Lung (tissue), 12 donors: Measurements from ENCODE around the gene BRAP. TPM values are rescaled to one million over a fixed set of nuclear protein-coding genes. Genes with fewer than 3 reads are reported as not detected.

Experiments
- ATAC-seq: fragments of 200-7000 bp; cut with Tn5 transposase; one replicate; pipeline ENCODE4 v1.9.1; 2020; ENCODE audit warnings: moderate number of reproducible peaks; ENCODE audit not compliant: insufficient read depth, low FRiP score
- DNase-seq, 3 donors: peaks; one replicate each; pipeline ENCODE4 v3.0.0-alpha.2; 2013 to 2017
- H3K27ac ChIP-seq, 2 donors: one replicate each; pipeline ENCODE4 v1.5.1; 2013; ENCODE audit warnings: mild to moderate bottlenecking in 2 of 2, moderate library complexity in 2 of 2, control low read depth in 1 of 2, inconsistent platforms in 1 of 2, low read depth in 1 of 2, low read length in 1 of 2
- H3K27me3 ChIP-seq, 3 donors: one replicate each; pipeline ENCODE4 v1.5.1; 2013; ENCODE audit warnings: low read length in 2 of 3; ENCODE audit not compliant: control insufficient read depth in 3 of 3, insufficient read depth in 3 of 3
- H3K36me3 ChIP-seq, 4 donors: one replicate each; pipeline ENCODE4 v1.5.1; 2013; ENCODE audit warnings: low read length in 4 of 4, mild to moderate bottlenecking in 1 of 4, moderate library complexity in 1 of 4; ENCODE audit not compliant: control insufficient read depth in 4 of 4, insufficient read depth in 4 of 4
- H3K4me1 ChIP-seq, 5 donors: one replicate each; pipeline ENCODE4 v1.5.1; 2013; ENCODE audit warnings: low read length in 5 of 5, mild to moderate bottlenecking in 2 of 5, moderate library complexity in 1 of 5; ENCODE audit not compliant: control insufficient read depth in 5 of 5, insufficient read depth in 5 of 5
- H3K4me3 ChIP-seq: one replicate; pipeline ENCODE4 v1.5.1; 2013; ENCODE audit warnings: mild to moderate bottlenecking, control low read depth, moderate library complexity
- H3K9ac ChIP-seq, 2 donors: one replicate each; pipeline ENCODE4 v1.5.1; 2013; ENCODE audit warnings: low read length in 2 of 2, control low read depth in 1 of 2; ENCODE audit not compliant: insufficient read depth in 1 of 2
- H3K9me3 ChIP-seq, 4 donors: one replicate each; pipeline ENCODE4 v1.5.1; 2013; ENCODE audit warnings: low read length in 3 of 4, mild to moderate bottlenecking in 1 of 4, moderate library complexity in 1 of 4; ENCODE audit not compliant: control insufficient read depth in 4 of 4, insufficient read depth in 3 of 4
- CTCF ChIP-seq: IDR thresholded peaks from 2 replicates; pipeline ENCODE4 v1.5.1; 2012; ENCODE audit warnings: mild to moderate bottlenecking; ENCODE audit errors: control extremely low read depth, extremely low read depth
- WGBS, 2 donors: extraction: QIAGEN DNeasy Blood & Tissue Kit; methylation state at CpG; one replicate each; pipeline ENCODE4 v1.1.7; 2013; 5-methylcytosine and 5-hydroxymethylcytosine counted together
- polyA plus RNA-seq, 2 donors: library from polyadenylated mRNA; stranded (reverse); fragments of 200-250 nt; gene quantifications; one replicate each; pipeline ENCODE4 v1.2.1, GENCODE V29; 2013
- total RNA-seq, 2 donors: library from RNA; depleted of rRNA in 1 of 2; stranded (reverse); fragments of >200 nt in 1 of 2; gene quantifications; one replicate each; pipeline ENCODE4 v1.2.1, GENCODE V29; 2014 to 2021
- donor health status: control.
- donor health status: control.
- donor health status: Bipolar disorder and iron deficiency.
- donor health status: healthy.
- donor health status: DM: yes; HTN: yes; CAD: no.

Gene BRAP
- total and polyA plus RNA-seq, 4 donors = 9.1 to 16.5 (median 12.2) TPM

GRCh38 chr12:111635524-111635923 lies 50.2 kb downstream of the BRAP start:
- ATAC-seq (no peak), DNase-seq (peak in 1 of 3 donors; percentile 9)
- Histone ChIP-seq H3K9me3 (no peaks in the 10 kb centered on the region), H3K36me3 (peaks cover 0 to 1% (median 0%) of the 10 kb centered on the region in 4 donors), H3K27me3 (no peaks in the 10 kb centered on the region), H3K27ac (peak overlapping the region in 1 of 2 donors; percentile 69), H3K4me3 (no peak overlapping the region), H3K9ac (peak overlapping the region in 1 of 2 donors; percentile 84), H3K4me1 (peaks cover 0 to 18% (median 13%) of the 10 kb centered on the region in 5 donors)
- 62 to 76% methylated on average over 8 of the region's 8 CpGs for whole genome bisulfite sequencing, 2 donors
- no peak for TF ChIP-seq CTCF

- H3K4me1 ChIP-seq = no peaks in the 10 kb centered on the region
- no peaks in the 10 kb centered on the region for H3K36me3 ChIP-seq
- DNase-seq = no peak
- no peak overlapping the region for H3K27ac ChIP-seq
- no peaks in the 10 kb centered on the region for H3K9me3 ChIP-seq
- ATAC-seq = no peak
- H3K9ac ChIP-seq = no peak overlapping the region
- WGBS, 2 donors = 96 to 98% methylated on average over 7 of the region's 7 CpGs
- TF ChIP-seq CTCF = no peak
- no peak overlapping the region for H3K4me3 ChIP-seq
- H3K27me3 ChIP-seq = no peaks in the 10 kb centered on the region
These were observed 57.1 kb downstream of the BRAP start for GRCh38 chr12:111628505-111629260.

- WGBS, 2 donors = 97% methylated on average over 6 of the region's 6 CpGs
- no peaks in the 10 kb centered on the region for H3K27me3 ChIP-seq
- H3K27ac ChIP-seq = no peak overlapping the region
- H3K4me3 ChIP-seq = no peak overlapping the region
- TF ChIP-seq CTCF = no peak
- no peaks in the 10 kb centered on the region for H3K4me1 ChIP-seq
- H3K9me3 ChIP-seq = no peaks in the 10 kb centered on the region
- no peak overlapping the region for H3K9ac ChIP-seq
- ATAC-seq (no peak), DNase-seq (no peak)
- H3K36me3 ChIP-seq = no peaks in the 10 kb centered on the region
These were observed 59.5 kb downstream of the BRAP start for GRCh38 chr12:111626230-111626629.
